AG04449 (cell line): Measurements from ENCODE around the gene NR6A1.
"Not testable (repeated sequence)": the region's sequence is repeated elsewhere in the genome, so short reads cannot be mapped to it uniquely, and the experiment has no call there.

ENCODE experiments used
- CTCF ChIA-PET: fragments of 350-600 bp; formaldehyde crosslinking; extraction: SDS; loops from one replicate; lab custom pipeline; 2021; ENCODE audit warnings: antibody characterized with exemption; lab: Yijun Ruan, JAX
- POLR2A ChIA-PET: fragments of 400-600, 350-600 bp; formaldehyde crosslinking; extraction: SDS; loops from one replicate; lab custom pipeline; 2020; ENCODE audit warnings: antibody characterized with exemption, inconsistent platforms; lab: Yijun Ruan, JAX
- DNase-seq: peaks from one replicate; pipeline ENCODE4 v3.0.0-alpha.2; 2010; ENCODE audit warnings: low read depth, low spot score
- H3K4me3 ChIP-seq: 2 replicates; pipeline ENCODE4 v1.5.1; 2011; ENCODE audit warnings: low read depth, mild to moderate bottlenecking, control low read depth, low read length
- CTCF ChIP-seq: IDR thresholded peaks from one replicate; pipeline ENCODE4 v1.5.1; 2011; ENCODE audit warnings: mild to moderate bottlenecking, moderate library complexity, low read length, control low read depth, inconsistent platforms; ENCODE audit not compliant: insufficient read depth; ENCODE audit errors: missing control alignments

Gene NR6A1

GRCh38 chr9:124778575-124779367 is 7.7 kb upstream of the NR6A1 start:
- ChIA-PET CTCF (interaction anchor here (0.6 to 16.2 kb wide), 15 partner anchors 7 to 641 kb away, joined by 3 to 2098 read pairs (median 4); partner anchors contain the start of genes ARPC5L, NR6A1, RPL35 and WDR38), POLR2A (interaction anchor here (0.5 to 2.0 kb wide), 5 partner anchors 55 to 409 kb away, joined by 3 to 12 read pairs (median 5); partner anchors contain the start of genes ARPC5L, RPL35 and WDR38)
- no peak for DNase-seq
- no peak for TF ChIP-seq CTCF
- no peak overlapping the region for H3K4me3 ChIP-seq

GRCh38 chr9:124776954-124777648 is 6.0 kb upstream of the NR6A1 start, which contains the start of gene OLFML2A:
OLFML2A (plus strand) TSS chr9:124777133; CDS start chr9:124777271, 138 bp downstream.
- POLR2A ChIA-PET, result interaction anchor here (1.0 to 1.4 kb wide), 2 partner anchors 21 to 79 kb away, joined by 3 read pairs; no protein-coding TSS in a partner anchor
- DNase-seq, result no peak
- peak; percentile 40 for TF ChIP-seq CTCF
- peak within 1 kb of the TSS; percentile 58 for H3K4me3 ChIP-seq
- CTCF ChIA-PET, result interaction anchor here (0.7 to 16.2 kb wide), 16 partner anchors 10 to 594 kb away, joined by 3 to 2098 read pairs (median 4); partner anchors contain the start of genes ARPC5L, RPL35 and WDR38

GRCh38 chr9:124776618-124776953 is 5.5 kb upstream of the NR6A1 start:
- no peak for TF ChIP-seq CTCF
- H3K4me3 ChIP-seq, result peak overlapping the region; percentile 58
- ChIA-PET CTCF (interaction anchor here (0.7 to 16.2 kb wide), 11 partner anchors 10 to 594 kb away, joined by 3 to 2098 read pairs (median 5); partner anchors contain the start of genes ARPC5L, RPL35 and WDR38), POLR2A (interaction anchor here (1.0 to 1.4 kb wide), 2 partner anchors 21 to 80 kb away, joined by 3 read pairs; no protein-coding TSS in a partner anchor)
- no peak for DNase-seq

- peak; percentile 84 for TF ChIP-seq CTCF
- H3K4me3 ChIP-seq, result no peak overlapping the region
- POLR2A ChIA-PET, result interaction anchor here (1.8 to 1.9 kb wide), 2 partner anchors 81 to 87 kb away, joined by 4 to 7 read pairs; partner anchors contain the start of gene RPL35
- CTCF ChIA-PET, result interaction anchor here (0.6 to 16.2 kb wide), 36 partner anchors 8 to 600 kb away, joined by 3 to 2098 read pairs (median 5); partner anchors contain the start of genes ARPC5L, RPL35 and WDR38
- DNase-seq, result no peak
Measured at GRCh38 chr9:124774129-124774978, 3.2 kb upstream of the NR6A1 start.

GRCh38 chr9:124773473-124774128 is 2.5 kb upstream of the NR6A1 start:
- TF ChIP-seq CTCF, result no peak
- POLR2A ChIA-PET, result interaction anchor here (1.7 to 1.9 kb wide), 3 partner anchors 80 to 88 kb away, joined by 4 to 7 read pairs (median 7); partner anchors contain the start of genes RPL35 and WDR38

GRCh38 chr9:124772877-124773276 is 1.8 kb upstream of the NR6A1 start:
- not testable (repeated sequence) for H3K4me3 ChIP-seq, DNase-seq
- ChIA-PET POLR2A (interaction anchor here (1.7 to 1.9 kb wide), 2 partner anchors 81 to 88 kb away, joined by 4 to 7 read pairs; partner anchors contain the start of genes RPL35 and WDR38), CTCF (interaction anchor here (1.0 to 16.2 kb wide), 24 partner anchors 9 to 602 kb away, joined by 3 to 2098 read pairs (median 16); partner anchors contain the start of genes ARPC5L, RPL35 and WDR38)

More at GRCh38 chr9:124773473-124774128, 2.5 kb upstream of the NR6A1 start:
- H3K4me3 ChIP-seq, result no peak overlapping the region
- no peak for DNase-seq
- CTCF ChIA-PET, result interaction anchor here (0.8 to 16.2 kb wide), 28 partner anchors 9 to 601 kb away, joined by 3 to 2098 read pairs (median 12); partner anchors contain the start of genes ARPC5L, RPL35 and WDR38
